ENCODE results near the gene TP53INP2.

TP53INP2 gene

DNA sequence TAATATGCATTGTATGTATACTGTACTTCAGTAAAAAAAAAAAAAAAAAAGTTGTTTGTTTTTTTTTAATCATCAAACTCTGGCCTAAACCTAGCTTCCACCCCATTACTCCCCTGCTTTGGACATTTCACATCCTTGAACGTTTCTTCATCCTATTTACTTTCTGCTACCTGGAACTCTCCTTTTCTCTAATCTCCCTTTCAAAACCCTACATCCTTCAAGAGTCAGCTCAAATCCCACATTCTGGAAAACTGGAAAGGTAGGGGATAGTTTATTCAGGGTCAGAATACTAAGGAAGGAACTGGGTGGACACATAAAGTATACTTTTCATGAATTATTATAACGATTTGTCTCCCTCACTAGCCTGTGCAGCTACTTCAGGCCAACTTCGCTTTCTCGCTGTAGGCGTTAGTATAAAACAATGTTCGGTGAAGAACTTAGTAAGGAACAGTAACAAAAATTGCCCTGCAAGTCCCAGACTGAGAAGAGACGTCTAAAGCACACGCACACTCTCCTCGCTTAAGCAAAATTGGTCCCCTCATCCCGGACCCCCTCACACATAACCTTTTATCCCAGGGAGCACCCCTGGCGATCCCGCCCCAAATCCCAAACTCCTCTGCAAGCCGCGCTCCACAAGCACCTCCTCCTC lies 28.0 kb upstream of the TP53INP2 start:
- Histone ChIP-seq H2AFZ (ENCODE audit: low read length) (no peak overlapping the region), H3K4me1 (ENCODE audit: insufficient read depth, low read length, severe bottlenecking) (peaks cover 20% of the 10 kb centered on the region), H4K20me1 (ENCODE audit: insufficient read depth, low read length) (no peaks in the 10 kb centered on the region), H3K9me2 (ENCODE audit: low read depth, low read length) (no peaks in the 10 kb centered on the region), H3F3A (ENCODE audit: insufficient read depth, low read length) (no peaks in the 10 kb centered on the region), H3K79me2 (ENCODE audit: insufficient read depth, low read length) (peaks cover 10% of the 10 kb centered on the region), H3K9me3 (ENCODE audit: low read length) (no peaks in the 10 kb centered on the region), H3K4me2 (ENCODE audit: low read length) (peak overlapping the region; percentile 93), H3K27me3 (ENCODE audit: insufficient read depth, low read length) (no peaks in the 10 kb centered on the region), H3K9ac (ENCODE audit: low read length) (peak overlapping the region; percentile 76), H3K4me3 (ENCODE audit: low read depth, low read length, poor library complexity, severe bottlenecking) (peak overlapping the region; percentile 78), H3K27ac (ENCODE audit: low read depth, low read length, poor library complexity, severe bottlenecking) (peak overlapping the region; percentile 19), H3K36me3 (ENCODE audit: insufficient read depth, low read length) (no peaks in the 10 kb centered on the region)
- no peak for TF ChIP-seq EZH2 (IDR thresholded peaks at IDR 0.05; ENCODE audit: borderline replicate concordance, low read length)
- TF ChIP-seq, protein P1, sequence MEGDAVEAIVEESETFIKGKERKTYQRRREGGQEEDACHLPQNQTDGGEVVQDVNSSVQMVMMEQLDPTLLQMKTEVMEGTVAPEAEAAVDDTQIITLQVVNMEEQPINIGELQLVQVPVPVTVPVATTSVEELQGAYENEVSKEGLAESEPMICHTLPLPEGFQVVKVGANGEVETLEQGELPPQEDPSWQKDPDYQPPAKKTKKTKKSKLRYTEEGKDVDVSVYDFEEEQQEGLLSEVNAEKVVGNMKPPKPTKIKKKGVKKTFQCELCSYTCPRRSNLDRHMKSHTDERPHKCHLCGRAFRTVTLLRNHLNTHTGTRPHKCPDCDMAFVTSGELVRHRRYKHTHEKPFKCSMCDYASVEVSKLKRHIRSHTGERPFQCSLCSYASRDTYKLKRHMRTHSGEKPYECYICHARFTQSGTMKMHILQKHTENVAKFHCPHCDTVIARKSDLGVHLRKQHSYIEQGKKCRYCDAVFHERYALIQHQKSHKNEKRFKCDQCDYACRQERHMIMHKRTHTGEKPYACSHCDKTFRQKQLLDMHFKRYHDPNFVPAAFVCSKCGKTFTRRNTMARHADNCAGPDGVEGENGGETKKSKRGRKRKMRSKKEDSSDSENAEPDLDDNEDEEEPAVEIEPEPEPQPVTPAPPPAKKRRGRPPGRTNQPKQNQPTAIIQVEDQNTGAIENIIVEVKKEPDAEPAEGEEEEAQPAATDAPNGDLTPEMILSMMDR (IDR thresholded peaks at IDR 0.05; ENCODE audit: low read length), result no peak

- H2AFZ ChIP-seq (ENCODE audit: low read length), result no peak within 1 kb of the TSS
These were observed 27.3 kb upstream of the TP53INP2 start, which contains the start of gene PIGU for GRCh38 chr20:34676642-34677373. Gene PIGU, minus strand, starts transcription at chr20:34677092. Its CDS starts 7 bp downstream, at chr20:34677085.

DNA sequence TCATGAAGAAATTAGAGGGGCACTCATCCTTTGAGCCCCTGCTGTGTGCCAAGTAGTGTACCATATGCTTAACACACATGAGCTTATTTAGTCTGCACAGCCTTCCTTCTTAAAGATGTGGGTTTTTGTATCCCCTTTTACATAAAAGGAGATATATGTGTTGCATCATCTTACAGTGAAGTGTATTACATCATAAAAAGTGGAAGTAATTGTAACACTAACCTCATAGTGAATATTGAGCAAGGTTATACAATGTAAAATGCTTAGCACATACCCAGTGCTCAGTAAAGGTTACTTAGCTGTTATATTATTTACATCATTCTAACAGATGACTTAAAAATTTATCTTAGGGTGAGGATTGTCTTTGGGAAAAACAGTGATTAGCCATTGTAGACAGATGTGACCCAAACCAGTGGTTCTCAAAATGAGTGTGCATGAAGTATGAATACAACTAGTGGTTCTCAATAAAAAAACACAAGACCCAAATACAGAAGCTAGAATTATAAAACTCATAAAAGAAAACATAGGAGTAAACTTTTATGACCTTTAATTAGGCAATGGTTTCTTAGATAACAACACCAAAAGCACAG lies 23.5 kb upstream of the TP53INP2 start:
- Histone ChIP-seq H3K4me2 (ENCODE audit: low read length) (no peak overlapping the region), H2AFZ (ENCODE audit: low read length) (no peak overlapping the region), H4K20me1 (ENCODE audit: insufficient read depth, low read length) (no peaks in the 10 kb centered on the region), H3K4me3 (ENCODE audit: low read depth, low read length, poor library complexity, severe bottlenecking) (no peak overlapping the region), H3K4me1 (ENCODE audit: insufficient read depth, low read length, severe bottlenecking) (peaks cover 14% of the 10 kb centered on the region), H3K9me2 (ENCODE audit: low read depth, low read length) (no peaks in the 10 kb centered on the region), H3K9me3 (ENCODE audit: low read length) (no peaks in the 10 kb centered on the region), H3F3A (ENCODE audit: insufficient read depth, low read length) (no peaks in the 10 kb centered on the region), H3K27me3 (ENCODE audit: insufficient read depth, low read length) (no peaks in the 10 kb centered on the region), H3K79me2 (ENCODE audit: insufficient read depth, low read length) (peaks cover 5% of the 10 kb centered on the region), H3K27ac (ENCODE audit: low read depth, low read length, poor library complexity, severe bottlenecking) (no peak overlapping the region), H3K9ac (ENCODE audit: low read length) (no peak overlapping the region), H3K36me3 (ENCODE audit: insufficient read depth, low read length) (no peaks in the 10 kb centered on the region)
- TF ChIP-seq EZH2 (IDR thresholded peaks at IDR 0.05; ENCODE audit: borderline replicate concordance, low read length), result no peak
- TF ChIP-seq, protein P1 (IDR thresholded peaks at IDR 0.05; ENCODE audit: low read length), result no peak

More at GRCh38 chr20:34676642-34677373, 27.3 kb upstream of the TP53INP2 start, which contains the start of gene PIGU:
- H3K9me2 ChIP-seq (ENCODE audit: low read depth, low read length), result no peaks in the 10 kb centered on the region
- H3K4me2 ChIP-seq (ENCODE audit: low read length), result peak within 1 kb of the TSS; percentile 93
- H3K27ac ChIP-seq (ENCODE audit: low read depth, low read length, poor library complexity, severe bottlenecking), result peak within 1 kb of the TSS; percentile 59
- H4K20me1 ChIP-seq (ENCODE audit: insufficient read depth, low read length), result no peaks in the 10 kb centered on the region
- H3F3A ChIP-seq (ENCODE audit: insufficient read depth, low read length), result no peaks in the 10 kb centered on the region
- peaks cover 20% of the 10 kb centered on the region for H3K4me1 ChIP-seq (ENCODE audit: insufficient read depth, low read length, severe bottlenecking)
- H3K27me3 ChIP-seq (ENCODE audit: insufficient read depth, low read length), result no peaks in the 10 kb centered on the region
- peaks cover 10% of the 10 kb centered on the region for H3K79me2 ChIP-seq (ENCODE audit: insufficient read depth, low read length)
- peak within 1 kb of the TSS; percentile 78 for H3K4me3 ChIP-seq (ENCODE audit: low read depth, low read length, poor library complexity, severe bottlenecking)
- TF ChIP-seq EZH2 (IDR thresholded peaks at IDR 0.05; ENCODE audit: borderline replicate concordance, low read length), result no peak
- TF ChIP-seq, protein P1 (IDR thresholded peaks at IDR 0.05; ENCODE audit: low read length), result no peak
- H3K9me3 ChIP-seq (ENCODE audit: low read length), result no peaks in the 10 kb centered on the region
- H3K36me3 ChIP-seq (ENCODE audit: insufficient read depth, low read length), result no peaks in the 10 kb centered on the region
- H3K9ac ChIP-seq (ENCODE audit: low read length), result peak within 1 kb of the TSS; percentile 76

All from OCI-LY1 (cell line).